Pancreas (tissue), 10 donors: Measurements from ENCODE around the gene EGF. TPM values are rescaled to one million over a fixed set of nuclear protein-coding genes. Genes with fewer than 3 reads are reported as not detected.

Experiments used
- ATAC-seq, 4 donors: fragments of 200-7000 bp; cut with Tn5 transposase; one replicate each; pipeline versions ENCODE4 v1.8.0 to v1.9.1; 2020; ENCODE audit warnings: mild to moderate bottlenecking in 4 of 4, moderate library complexity in 4 of 4
- DNase-seq, 6 donors: peaks; one replicate each; pipeline ENCODE4 v3.0.0-alpha.2; 2020
- FAIRE-seq: peaks from 2 replicates; lab custom pipeline; 2012; peaks lifted over from hg19 to GRCh38; lab: Jason Lieb, UNC
- H3K27ac ChIP-seq, 4 donors: fragments of 200-600 bp; sonication (generic); 1 replicate in 3 of 4; 2 replicates in 1 of 4; pipeline versions ENCODE4 v1.5.0 to v1.8.0; 2020
- H3K27me3 ChIP-seq, 4 donors: fragments of 200-600 bp; one replicate each; pipeline ENCODE4 v1.8.0; 2021
- H3K36me3 ChIP-seq, 3 donors: fragments of 200-600 bp; sonication (generic) in 1 of 3; one replicate each; pipeline versions ENCODE4 v1.5.0 to v1.8.0; 2020 to 2021
- H3K4me1 ChIP-seq, 3 donors: fragments of 200-600 bp; one replicate each; pipeline ENCODE4 v1.8.0; 2021
- H3K4me3 ChIP-seq, 4 donors: fragments of 200-600 bp; sonication (generic) in 2 of 4; one replicate each; pipeline versions ENCODE4 v1.5.0 to v1.8.0; 2020 to 2021
- H3K9me3 ChIP-seq, 4 donors: fragments of 200-600 bp; one replicate each; pipeline ENCODE4 v1.8.0; 2021
- WGBS, 2 donors: extraction: QIAGEN DNeasy Blood & Tissue Kit; methylation state at CpG; one replicate each; pipeline ENCODE4 v1.1.7; 2013; 5-methylcytosine and 5-hydroxymethylcytosine counted together
- intact Hi-C, 3 donors: fragments of 100-400 bp; cut with DNase I; formaldehyde crosslinking; loops; one replicate each; pipeline versions ENCODE4 v1.11.1 to v1.14.2; 2022
- polyA plus RNA-seq, 2 donors: library from polyadenylated mRNA; stranded (reverse); fragments of 200-250 nt; gene quantifications; one replicate each; pipeline ENCODE4 v1.2.3, GENCODE V29; 2013
- total RNA-seq, 6 donors: library from RNA; stranded (reverse); fragmentation: NEBNext Ultra II Directional in 4 of 6; extraction: Animal tissue kit (Norgen Biotek cat#: 25700) in 4 of 6; gene quantifications; one replicate each; pipeline versions ENCODE4 v1.2.1 to v1.2.4, GENCODE V29; 2021 to 2023
- TF ChIP-seq, protein P1 (sequence below), 4 donors: fragments of 200-600 bp; sonication (generic) in 3 of 4; IDR thresholded peaks; one replicate each; pipeline versions ENCODE4 v1.5.0 to v1.8.0; 2021; ENCODE audit warnings: antibody characterized with exemption in 4 of 4
- donor health status: healthy with polysubstance abuse.
- donor health status: DM: no; HTN: no; CAD: no; lungs with moderate emphysema.
- donor health status: DM: no; HTN: no; CAD: no.
- donor health status: control.
- donor health status: control.
- donor health status: Bipolar disorder and iron deficiency.
- donor health status: DM: yes; HTN: yes; CAD: no.
- donor health status: DM: no; HTN: no; CAD: no.
- donor health status: DM: no; HTN: no; CAD: no.
- donor health status: DM: yes; HTN: yes; CAD: no.

The EGF gene
- total and polyA plus RNA-seq, 8 donors: 12.8 to 67.2 (median 23.1) TPM

DNA sequence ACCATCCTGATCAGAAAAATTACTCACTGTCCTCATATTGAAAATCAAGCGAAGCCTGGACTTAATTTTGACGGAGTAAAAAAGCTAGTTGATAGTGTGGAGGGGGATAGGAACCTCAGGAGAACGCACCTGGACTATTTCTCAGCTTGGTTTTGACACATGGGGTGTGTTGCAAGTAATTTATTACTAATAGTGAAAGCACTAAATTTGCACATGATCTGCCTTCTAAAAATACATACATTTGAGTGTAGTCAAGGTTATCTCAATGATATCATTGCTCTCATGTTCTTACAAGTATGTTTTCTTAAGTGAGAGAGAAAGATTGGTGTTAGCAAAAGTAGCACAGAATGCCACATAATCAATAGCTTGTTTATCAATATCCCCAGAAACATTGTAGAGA is 35.3 kb upstream of the EGF start:
- DNase-seq: peak in 3 of 6 donors; percentile 42 to 59 (median 58)
- Histone ChIP-seq H3K36me3 (no peaks in the 10 kb centered on the region), H3K4me1 (peaks cover 0 to 15% (median 8%) of the 10 kb centered on the region in 3 donors), H3K27me3 (no peaks in the 10 kb centered on the region), H3K9me3 (no peaks in the 10 kb centered on the region), H3K4me3 (no peak overlapping the region), H3K27ac (peak overlapping the region in 3 of 4 donors; percentile 28 to 67 (median 66))
- WGBS, 2 donors: 14 to 22% methylated on average over 3 of the region's 3 CpGs
- peak; percentile 65 to 79 (median 75) for ATAC-seq
- intact Hi-C loops: no loop called here
- no peak for FAIRE-seq
- TF ChIP-seq, protein P1, sequence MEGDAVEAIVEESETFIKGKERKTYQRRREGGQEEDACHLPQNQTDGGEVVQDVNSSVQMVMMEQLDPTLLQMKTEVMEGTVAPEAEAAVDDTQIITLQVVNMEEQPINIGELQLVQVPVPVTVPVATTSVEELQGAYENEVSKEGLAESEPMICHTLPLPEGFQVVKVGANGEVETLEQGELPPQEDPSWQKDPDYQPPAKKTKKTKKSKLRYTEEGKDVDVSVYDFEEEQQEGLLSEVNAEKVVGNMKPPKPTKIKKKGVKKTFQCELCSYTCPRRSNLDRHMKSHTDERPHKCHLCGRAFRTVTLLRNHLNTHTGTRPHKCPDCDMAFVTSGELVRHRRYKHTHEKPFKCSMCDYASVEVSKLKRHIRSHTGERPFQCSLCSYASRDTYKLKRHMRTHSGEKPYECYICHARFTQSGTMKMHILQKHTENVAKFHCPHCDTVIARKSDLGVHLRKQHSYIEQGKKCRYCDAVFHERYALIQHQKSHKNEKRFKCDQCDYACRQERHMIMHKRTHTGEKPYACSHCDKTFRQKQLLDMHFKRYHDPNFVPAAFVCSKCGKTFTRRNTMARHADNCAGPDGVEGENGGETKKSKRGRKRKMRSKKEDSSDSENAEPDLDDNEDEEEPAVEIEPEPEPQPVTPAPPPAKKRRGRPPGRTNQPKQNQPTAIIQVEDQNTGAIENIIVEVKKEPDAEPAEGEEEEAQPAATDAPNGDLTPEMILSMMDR (IDR thresholded peaks at IDR 0.05): no peak

DNA sequence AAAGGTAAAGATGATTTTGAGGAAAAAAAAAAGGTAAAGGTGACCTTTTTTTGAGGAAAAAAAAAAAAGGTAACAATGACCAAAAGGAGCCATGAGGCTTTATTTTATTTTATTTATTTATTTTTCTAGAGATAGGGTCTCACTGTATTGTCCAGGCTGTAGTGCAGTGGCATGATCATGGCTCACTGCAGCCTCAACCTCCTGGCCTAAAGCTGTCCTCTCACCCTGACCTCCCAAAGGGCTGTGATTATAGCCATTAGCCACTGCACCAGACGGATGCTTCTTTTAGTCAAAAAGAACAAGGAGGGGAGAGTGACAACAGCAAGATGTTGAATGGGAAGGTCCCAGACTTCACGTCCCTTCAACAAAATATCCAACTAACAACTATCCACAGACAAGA is 34.3 kb upstream of the EGF start:
- TF ChIP-seq, protein P1 (IDR thresholded peaks at IDR 0.05): no peak
- H3K9me3 ChIP-seq: no peaks in the 10 kb centered on the region
- H3K4me3 ChIP-seq: no peak overlapping the region
- intact Hi-C loops: no loop called here
- no peaks in the 10 kb centered on the region for H3K27me3 ChIP-seq
- H3K36me3 ChIP-seq: no peaks in the 10 kb centered on the region
- no peak for FAIRE-seq
- H3K4me1 ChIP-seq: peaks cover 0 to 15% (median 8%) of the 10 kb centered on the region in 3 donors
- ATAC-seq: no peak
- 75 to 94% methylated on average over 2 of the region's 2 CpGs for WGBS, 2 donors
- DNase-seq: no peak
- peak overlapping the region in 1 of 4 donors; percentile 67 for H3K27ac ChIP-seq

GRCh38 chr4:109879081-109879480 is 33.6 kb upstream of the EGF start:
- WGBS, 2 donors: 41 to 43% methylated on average over 12 of the region's 12 CpGs
- H3K36me3 ChIP-seq: no peaks in the 10 kb centered on the region
- intact Hi-C loops: no loop called here
- H3K4me3 ChIP-seq: no peak overlapping the region
- no peaks in the 10 kb centered on the region for H3K9me3 ChIP-seq
- H3K27ac ChIP-seq: no peak overlapping the region
- peaks cover 0 to 10% (median 8%) of the 10 kb centered on the region in 3 donors for H3K4me1 ChIP-seq
- TF ChIP-seq, protein P1 (IDR thresholded peaks at IDR 0.05): no peak
- FAIRE-seq (no peak), ATAC-seq (peak; percentile 8 to 44 (median 40)), DNase-seq (peak; percentile 44 to 77 (median 62))
- H3K27me3 ChIP-seq: no peaks in the 10 kb centered on the region

- peak; percentile 28 to 52 (median 44) for ATAC-seq
- intact Hi-C loops: no loop called here
- Histone ChIP-seq H3K36me3 (no peaks in the 10 kb centered on the region), H3K27me3 (no peaks in the 10 kb centered on the region), H3K9me3 (no peaks in the 10 kb centered on the region), H3K4me3 (no peak overlapping the region), H3K27ac (no peak overlapping the region), H3K4me1 (peaks cover 0 to 8% (median 6%) of the 10 kb centered on the region in 3 donors)
- peak in 2 of 6 donors; percentile 18 to 20 for DNase-seq
- no peak for FAIRE-seq
- TF ChIP-seq, protein P1 (IDR thresholded peaks at IDR 0.05): no peak
- WGBS, 2 donors: 79 to 80% methylated on average over 7 of the region's 7 CpGs
These were observed 32.9 kb upstream of the EGF start for GRCh38 chr4:109879636-109880314.

GRCh38 chr4:109886303-109886702 is 26.4 kb upstream of the EGF start:
- intact Hi-C loops: no loop called here
- Histone ChIP-seq H3K36me3 (no peaks in the 10 kb centered on the region), H3K4me3 (no peak overlapping the region), H3K9me3 (no peaks in the 10 kb centered on the region), H3K27ac (no peak overlapping the region), H3K4me1 (no peaks in the 10 kb centered on the region), H3K27me3 (no peaks in the 10 kb centered on the region)
- TF ChIP-seq, protein P1 (IDR thresholded peaks at IDR 0.05): no peak
- ATAC-seq (no peak), DNase-seq (no peak), FAIRE-seq (no peak)
